ENCODE measurements around the gene SLC30A4.
A peak's percentile ranks its signal among the peaks of the same experiment; 100 is the strongest.
"Not testable (repeated sequence)": the region's sequence is repeated elsewhere in the genome, so short reads cannot be mapped to it uniquely, and the experiment has no call there.

The SLC30A4 gene

GRCh38 chr15:45540531-45540930 is 18.0 kb upstream of the SLC30A4 start:
- no peaks in the 10 kb centered on the region for H3K4me1 ChIP-seq (ENCODE audit: control insufficient read depth, insufficient read depth, low read length)
- H3K27me3 ChIP-seq (ENCODE audit: control insufficient read depth, insufficient read depth, low read length): no peaks in the 10 kb centered on the region
- no peaks in the 10 kb centered on the region for H3K9me3 ChIP-seq (ENCODE audit: control insufficient read depth, insufficient read depth, low read length)
- no peak overlapping the region for H3K4me3 ChIP-seq (ENCODE audit: low read length)
- H3K36me3 ChIP-seq (ENCODE audit: control insufficient read depth, insufficient read depth, low read length): no peaks in the 10 kb centered on the region
- WGBS (ENCODE audit: insufficient coverage, insufficient read length): no CpG with 5 or more reads among the region's 1 CpG
- no peak overlapping the region for H3K27ac ChIP-seq (ENCODE audit: low read length)
- no peak for DNase-seq (ENCODE audit: low read depth, low spot score)

GRCh38 chr15:45539680-45540079 is 17.1 kb upstream of the SLC30A4 start:
- no peak overlapping the region for H3K27ac ChIP-seq (ENCODE audit: low read length)
- H3K9me3 ChIP-seq (ENCODE audit: control insufficient read depth, insufficient read depth, low read length): no peaks in the 10 kb centered on the region
- H3K4me1 ChIP-seq (ENCODE audit: control insufficient read depth, insufficient read depth, low read length): no peaks in the 10 kb centered on the region
- DNase-seq (ENCODE audit: low read depth, low spot score): no peak
- H3K36me3 ChIP-seq (ENCODE audit: control insufficient read depth, insufficient read depth, low read length): no peaks in the 10 kb centered on the region
- WGBS (ENCODE audit: insufficient coverage, insufficient read length): no CpG with 5 or more reads among the region's 3 CpGs
- no peaks in the 10 kb centered on the region for H3K27me3 ChIP-seq (ENCODE audit: control insufficient read depth, insufficient read depth, low read length)
- H3K4me3 ChIP-seq (ENCODE audit: low read length): no peak overlapping the region

GRCh38 chr15:45536934-45537333 is 14.4 kb upstream of the SLC30A4 start:
- Histone ChIP-seq H3K4me3 (ENCODE audit: low read length) (no peak overlapping the region), H3K4me1 (ENCODE audit: control insufficient read depth, insufficient read depth, low read length) (no peaks in the 10 kb centered on the region), H3K27ac (ENCODE audit: low read length) (no peak overlapping the region), H3K36me3 (ENCODE audit: control insufficient read depth, insufficient read depth, low read length) (no peaks in the 10 kb centered on the region), H3K9me3 (ENCODE audit: control insufficient read depth, insufficient read depth, low read length) (no peaks in the 10 kb centered on the region), H3K27me3 (ENCODE audit: control insufficient read depth, insufficient read depth, low read length) (no peaks in the 10 kb centered on the region)
- WGBS (ENCODE audit: insufficient coverage, insufficient read length): no CpG with 5 or more reads among the region's 3 CpGs
- no peak for DNase-seq (ENCODE audit: low read depth, low spot score)

- no peaks in the 10 kb centered on the region for H3K9me3 ChIP-seq (ENCODE audit: control insufficient read depth, insufficient read depth, low read length)
- DNase-seq (ENCODE audit: low read depth, low spot score): no peak
- H3K4me1 ChIP-seq (ENCODE audit: control insufficient read depth, insufficient read depth, low read length): no peaks in the 10 kb centered on the region
- no peak overlapping the region for H3K27ac ChIP-seq (ENCODE audit: low read length)
- no peak overlapping the region for H3K4me3 ChIP-seq (ENCODE audit: low read length)
- WGBS (ENCODE audit: insufficient coverage, insufficient read length): no CpG with 5 or more reads among the region's 2 CpGs
- no peaks in the 10 kb centered on the region for H3K27me3 ChIP-seq (ENCODE audit: control insufficient read depth, insufficient read depth, low read length)
- H3K36me3 ChIP-seq (ENCODE audit: control insufficient read depth, insufficient read depth, low read length): no peaks in the 10 kb centered on the region
Measured at GRCh38 chr15:45535486-45536042, 13.0 kb upstream of the SLC30A4 start.

GRCh38 chr15:45534821-45535220 is 12.3 kb upstream of the SLC30A4 start:
- no peaks in the 10 kb centered on the region for H3K36me3 ChIP-seq (ENCODE audit: control insufficient read depth, insufficient read depth, low read length)
- H3K9me3 ChIP-seq (ENCODE audit: control insufficient read depth, insufficient read depth, low read length): no peaks in the 10 kb centered on the region
- WGBS (ENCODE audit: insufficient coverage, insufficient read length): no CpG with 5 or more reads among the region's 1 CpG
- no peak for DNase-seq (ENCODE audit: low read depth, low spot score)
- no peaks in the 10 kb centered on the region for H3K27me3 ChIP-seq (ENCODE audit: control insufficient read depth, insufficient read depth, low read length)
- H3K4me3 ChIP-seq (ENCODE audit: low read length): no peak overlapping the region
- no peak overlapping the region for H3K27ac ChIP-seq (ENCODE audit: low read length)
- H3K4me1 ChIP-seq (ENCODE audit: control insufficient read depth, insufficient read depth, low read length): no peaks in the 10 kb centered on the region

- not testable (repeated sequence) for H3K36me3 ChIP-seq (ENCODE audit: control insufficient read depth, insufficient read depth, low read length); H3K27ac ChIP-seq (ENCODE audit: low read length); H3K4me1 ChIP-seq (ENCODE audit: control insufficient read depth, insufficient read depth, low read length); H3K9me3 ChIP-seq (ENCODE audit: control insufficient read depth, insufficient read depth, low read length); H3K27me3 ChIP-seq (ENCODE audit: control insufficient read depth, insufficient read depth, low read length); DNase-seq (ENCODE audit: low read depth, low spot score); H3K4me3 ChIP-seq (ENCODE audit: low read length)
- WGBS (ENCODE audit: insufficient coverage, insufficient read length): no CpG with 5 or more reads among the region's 3 CpGs
Measured at GRCh38 chr15:45532892-45533291, 10.3 kb upstream of the SLC30A4 start.

- DNase-seq (ENCODE audit: low read depth, low spot score): no peak
- no peak overlapping the region for H3K27ac ChIP-seq (ENCODE audit: low read length)
- no peaks in the 10 kb centered on the region for H3K4me1 ChIP-seq (ENCODE audit: control insufficient read depth, insufficient read depth, low read length)
- H3K27me3 ChIP-seq (ENCODE audit: control insufficient read depth, insufficient read depth, low read length): no peaks in the 10 kb centered on the region
- H3K4me3 ChIP-seq (ENCODE audit: low read length): no peak overlapping the region
- H3K36me3 ChIP-seq (ENCODE audit: control insufficient read depth, insufficient read depth, low read length): no peaks in the 10 kb centered on the region
- H3K9me3 ChIP-seq (ENCODE audit: control insufficient read depth, insufficient read depth, low read length): no peaks in the 10 kb centered on the region
- no CpG with 5 or more reads among the region's 3 CpGs for WGBS (ENCODE audit: insufficient coverage, insufficient read length)
Measured at GRCh38 chr15:45529613-45530012, 7.1 kb upstream of the SLC30A4 start.

- no peak for DNase-seq (ENCODE audit: low read depth, low spot score)
- Histone ChIP-seq H3K9me3 (ENCODE audit: control insufficient read depth, insufficient read depth, low read length) (no peaks in the 10 kb centered on the region), H3K27ac (ENCODE audit: low read length) (no peak overlapping the region), H3K36me3 (ENCODE audit: control insufficient read depth, insufficient read depth, low read length) (no peaks in the 10 kb centered on the region), H3K4me3 (ENCODE audit: low read length) (no peak overlapping the region), H3K27me3 (ENCODE audit: control insufficient read depth, insufficient read depth, low read length) (peaks cover 12% of the 10 kb centered on the region; the same call in 1 of the 2 replicates), H3K4me1 (ENCODE audit: control insufficient read depth, insufficient read depth, low read length) (no peaks in the 10 kb centered on the region)
- no CpG with 5 or more reads among the region's 8 CpGs for WGBS (ENCODE audit: insufficient coverage, insufficient read length)
Measured at GRCh38 chr15:45527086-45527485, 4.5 kb upstream of the SLC30A4 start.

GRCh38 chr15:45523166-45523460 is 558 bp upstream of the SLC30A4 start:
- Histone ChIP-seq H3K4me3 (ENCODE audit: low read length) (peak overlapping the region; percentile 46; the same call in 1 of the 2 replicates), H3K4me1 (ENCODE audit: control insufficient read depth, insufficient read depth, low read length) (no peaks in the 10 kb centered on the region), H3K36me3 (ENCODE audit: control insufficient read depth, insufficient read depth, low read length) (no peaks in the 10 kb centered on the region), H3K27me3 (ENCODE audit: control insufficient read depth, insufficient read depth, low read length) (peaks cover 28% of the 10 kb centered on the region), H3K9me3 (ENCODE audit: control insufficient read depth, insufficient read depth, low read length) (no peaks in the 10 kb centered on the region), H3K27ac (ENCODE audit: low read length) (no peak overlapping the region)
- DNase-seq (ENCODE audit: low read depth, low spot score): no peak
- no CpG with 5 or more reads among the region's 7 CpGs for WGBS (ENCODE audit: insufficient coverage, insufficient read length)

- DNase-seq (ENCODE audit: low read depth, low spot score): no peak
- Histone ChIP-seq H3K9me3 (ENCODE audit: control insufficient read depth, insufficient read depth, low read length) (no peaks in the 10 kb centered on the region), H3K4me3 (ENCODE audit: low read length) (peak overlapping the region; percentile 46; the same call in 1 of the 2 replicates), H3K4me1 (ENCODE audit: control insufficient read depth, insufficient read depth, low read length) (no peaks in the 10 kb centered on the region), H3K36me3 (ENCODE audit: control insufficient read depth, insufficient read depth, low read length) (no peaks in the 10 kb centered on the region), H3K27ac (ENCODE audit: low read length) (no peak overlapping the region), H3K27me3 (ENCODE audit: control insufficient read depth, insufficient read depth, low read length) (peaks cover 28% of the 10 kb centered on the region)
- no CpG with 5 or more reads among the region's 27 CpGs for WGBS (ENCODE audit: insufficient coverage, insufficient read length)
Measured at GRCh38 chr15:45521596-45522327, 793 bp downstream of the SLC30A4 start.

GRCh38 chr15:45510758-45511280 is 11.7 kb downstream of the SLC30A4 start:
- Histone ChIP-seq H3K9me3 (ENCODE audit: control insufficient read depth, insufficient read depth, low read length) (no peaks in the 10 kb centered on the region), H3K27ac (ENCODE audit: low read length) (no peak overlapping the region), H3K36me3 (ENCODE audit: control insufficient read depth, insufficient read depth, low read length) (no peaks in the 10 kb centered on the region), H3K4me3 (ENCODE audit: low read length) (no peak overlapping the region), H3K4me1 (ENCODE audit: control insufficient read depth, insufficient read depth, low read length) (no peaks in the 10 kb centered on the region), H3K27me3 (ENCODE audit: control insufficient read depth, insufficient read depth, low read length) (no peaks in the 10 kb centered on the region)
- no CpG with 5 or more reads among the region's 4 CpGs for WGBS (ENCODE audit: insufficient coverage, insufficient read length)
- no peak for DNase-seq (ENCODE audit: low read depth, low spot score)
